MM.1S (cell line): ENCODE measurements around the gene RPS6KA4.

Experiments used
- DNase-seq: peaks from one replicate; pipeline ENCODE4 v3.0.0-alpha.2; 2015
- H2AFZ ChIP-seq: fragments of 300-600 bp; sonication (generic); 2 replicates; pipeline ENCODE4 v1.6.0; 2016; ENCODE audit warnings: antibody characterized with exemption, low read length
- H3F3A ChIP-seq: fragments of 300-600 bp; sonication (generic); 2 replicates; pipeline ENCODE4 v1.6.1; 2016; ENCODE audit warnings: mild to moderate bottlenecking, antibody characterized with exemption, low read length, moderate library complexity, mixed read lengths; ENCODE audit not compliant: insufficient read depth
- H3K27ac ChIP-seq: fragments of 300-600 bp; sonication (generic); 2 replicates; pipeline ENCODE4 v1.5.1; 2016; ENCODE audit warnings: mild to moderate bottlenecking, low read length
- H3K27me3 ChIP-seq: fragments of 300-600 bp; sonication (generic); replicated peaks from 2 replicates; pipeline ENCODE4 v1.6.0; 2016; ENCODE audit warnings: low read length; ENCODE audit not compliant: insufficient read depth
- H3K36me3 ChIP-seq: fragments of 300-600 bp; sonication (generic); replicated peaks from 2 replicates; pipeline ENCODE4 v1.6.1; 2016; ENCODE audit warnings: mild to moderate bottlenecking, low read length, mixed read lengths; ENCODE audit not compliant: insufficient read depth
- H3K4me1 ChIP-seq: fragments of 300-600 bp; sonication (generic); 2 replicates; pipeline ENCODE4 v1.6.1; 2016; ENCODE audit warnings: low read length, mixed read lengths
- H3K4me2 ChIP-seq: fragments of 300-600 bp; sonication (generic); 2 replicates; pipeline ENCODE4 v1.6.0; 2016; ENCODE audit warnings: low read depth, low read length
- H3K4me3 ChIP-seq: fragments of 300-600 bp; sonication (generic); 2 replicates; pipeline ENCODE4 v1.5.1; 2016; ENCODE audit warnings: low read length, mixed read lengths
- H3K79me2 ChIP-seq: fragments of 300-600 bp; sonication (generic); 2 replicates; pipeline ENCODE4 v1.6.1; 2016; ENCODE audit warnings: mixed run types, low read length, mixed read lengths
- H3K9ac ChIP-seq: fragments of 300-600 bp; sonication (generic); 2 replicates; pipeline ENCODE4 v1.6.1; 2016; ENCODE audit warnings: low read length, mixed read lengths
- H3K9me2 ChIP-seq: fragments of 300-600 bp; sonication (generic); replicated peaks from 2 replicates; pipeline ENCODE4 v1.6.1; 2016; ENCODE audit warnings: mild to moderate bottlenecking, low read length, mixed read lengths; ENCODE audit not compliant: insufficient read depth
- H3K9me3 ChIP-seq: fragments of 300-600 bp; sonication (generic); replicated peaks from 2 replicates; pipeline ENCODE4 v1.6.1; 2016; ENCODE audit warnings: mild to moderate bottlenecking, low read length, mixed read lengths; ENCODE audit not compliant: insufficient read depth
- H4K20me1 ChIP-seq: fragments of 300-600 bp; sonication (generic); 2 replicates; pipeline ENCODE4 v1.6.1; 2016; ENCODE audit warnings: mild to moderate bottlenecking, low read length, moderate library complexity, mixed read lengths; ENCODE audit not compliant: insufficient read depth
- EZH2 ChIP-seq: fragments of 300-600 bp; sonication (generic); optimal IDR thresholded peaks from 2 replicates; pipeline ENCODE3; 2017; ENCODE audit warnings: low read depth, mild to moderate bottlenecking, antibody characterized with exemption, low read length, mixed read lengths
- EZH2phosphoT487 ChIP-seq: fragments of 300-600 bp; sonication (generic); IDR thresholded peaks from 2 replicates; pipeline ENCODE4 v1.6.1; 2018; ENCODE audit warnings: antibody characterized with exemption, low read length
- TF ChIP-seq, protein P1 (sequence below): fragments of 300-600 bp; sonication (generic); IDR thresholded peaks from 2 replicates; pipeline ENCODE4 v1.5.1; 2016; ENCODE audit warnings: antibody characterized with exemption, low read length, mixed read lengths

RPS6KA4 gene

GRCh38 chr11:64348383-64349024, 10.5 kb upstream of the RPS6KA4 start:
- Histone ChIP-seq H3K36me3 (no peaks in the 10 kb centered on the region), H3K27ac (no peak overlapping the region), H3K4me1 (no peaks in the 10 kb centered on the region), H3F3A (no peaks in the 10 kb centered on the region), H2AFZ (no peak overlapping the region), H3K4me3 (no peak overlapping the region), H3K9ac (no peak overlapping the region), H3K79me2 (peaks cover 5% of the 10 kb centered on the region; the same call in 1 of the 2 replicates), H3K9me3 (no peaks in the 10 kb centered on the region), H3K27me3 (no peaks in the 10 kb centered on the region), H3K4me2 (no peak overlapping the region), H4K20me1 (no peaks in the 10 kb centered on the region), H3K9me2 (no peaks in the 10 kb centered on the region)
- no peak for DNase-seq
- TF ChIP-seq, protein P1, sequence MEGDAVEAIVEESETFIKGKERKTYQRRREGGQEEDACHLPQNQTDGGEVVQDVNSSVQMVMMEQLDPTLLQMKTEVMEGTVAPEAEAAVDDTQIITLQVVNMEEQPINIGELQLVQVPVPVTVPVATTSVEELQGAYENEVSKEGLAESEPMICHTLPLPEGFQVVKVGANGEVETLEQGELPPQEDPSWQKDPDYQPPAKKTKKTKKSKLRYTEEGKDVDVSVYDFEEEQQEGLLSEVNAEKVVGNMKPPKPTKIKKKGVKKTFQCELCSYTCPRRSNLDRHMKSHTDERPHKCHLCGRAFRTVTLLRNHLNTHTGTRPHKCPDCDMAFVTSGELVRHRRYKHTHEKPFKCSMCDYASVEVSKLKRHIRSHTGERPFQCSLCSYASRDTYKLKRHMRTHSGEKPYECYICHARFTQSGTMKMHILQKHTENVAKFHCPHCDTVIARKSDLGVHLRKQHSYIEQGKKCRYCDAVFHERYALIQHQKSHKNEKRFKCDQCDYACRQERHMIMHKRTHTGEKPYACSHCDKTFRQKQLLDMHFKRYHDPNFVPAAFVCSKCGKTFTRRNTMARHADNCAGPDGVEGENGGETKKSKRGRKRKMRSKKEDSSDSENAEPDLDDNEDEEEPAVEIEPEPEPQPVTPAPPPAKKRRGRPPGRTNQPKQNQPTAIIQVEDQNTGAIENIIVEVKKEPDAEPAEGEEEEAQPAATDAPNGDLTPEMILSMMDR: no peak
- TF ChIP-seq EZH2phosphoT487: no peak
- TF ChIP-seq EZH2: no peak

- H3K4me2 ChIP-seq: no peak overlapping the region
- 0 out of 2 replicates have a peak, but pooled peaks cover 3% of the 10 kb centered on the region for H3K79me2 ChIP-seq
- no peaks in the 10 kb centered on the region for H3K9me2 ChIP-seq
- H3K9ac ChIP-seq: no peak overlapping the region
- H3K9me3 ChIP-seq: no peaks in the 10 kb centered on the region
- H3K27me3 ChIP-seq: no peaks in the 10 kb centered on the region
- no peak overlapping the region for H3K27ac ChIP-seq
- no peak for DNase-seq
- no peaks in the 10 kb centered on the region for H3F3A ChIP-seq
- H3K4me1 ChIP-seq: no peaks in the 10 kb centered on the region
- H4K20me1 ChIP-seq: no peaks in the 10 kb centered on the region
- TF ChIP-seq EZH2phosphoT487 (no peak), EZH2 (no peak)
- TF ChIP-seq, protein P1: no peak
- H3K4me3 ChIP-seq: no peak overlapping the region
- no peaks in the 10 kb centered on the region for H3K36me3 ChIP-seq
- H2AFZ ChIP-seq: no peak overlapping the region
These were observed 10.0 kb upstream of the RPS6KA4 start for GRCh38 chr11:64349025-64349387.

DNA sequence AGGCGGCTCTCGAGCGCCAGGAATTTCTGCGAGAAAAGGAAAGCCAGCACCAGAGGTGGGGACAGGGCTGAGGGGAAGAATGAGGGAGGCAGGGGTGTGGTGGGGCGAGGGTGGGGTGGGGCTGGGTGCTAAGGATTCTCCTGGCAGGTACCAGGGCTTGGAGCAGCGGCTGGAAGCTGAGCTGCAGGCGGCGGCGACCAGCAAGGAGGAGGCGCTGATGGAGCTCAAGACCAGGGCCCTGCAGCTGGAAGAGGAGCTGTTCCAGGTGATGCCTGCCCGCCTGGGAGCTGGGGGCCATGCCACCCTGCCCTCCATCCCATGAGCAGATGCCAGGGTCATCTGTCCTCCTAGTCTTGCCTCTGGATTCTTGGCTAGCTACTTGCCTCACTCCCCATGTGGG, 9.6 kb upstream of the RPS6KA4 start:
- H3K27ac ChIP-seq: no peak overlapping the region
- 0 out of 2 replicates have a peak, but pooled peaks cover 1% of the 10 kb centered on the region for H3K79me2 ChIP-seq
- H3F3A ChIP-seq: no peaks in the 10 kb centered on the region
- H3K4me2 ChIP-seq: no peak overlapping the region
- H2AFZ ChIP-seq: no peak overlapping the region
- H4K20me1 ChIP-seq: no peaks in the 10 kb centered on the region
- H3K27me3 ChIP-seq: no peaks in the 10 kb centered on the region
- H3K9ac ChIP-seq: no peak overlapping the region
- H3K36me3 ChIP-seq: no peaks in the 10 kb centered on the region
- H3K4me1 ChIP-seq: no peaks in the 10 kb centered on the region
- no peak for DNase-seq
- no peaks in the 10 kb centered on the region for H3K9me3 ChIP-seq
- TF ChIP-seq, protein P1: no peak
- TF ChIP-seq EZH2 (no peak), EZH2phosphoT487 (no peak)
- no peaks in the 10 kb centered on the region for H3K9me2 ChIP-seq
- no peak overlapping the region for H3K4me3 ChIP-seq
